HG03064 (cell line): ENCODE results near the gene CUL9.

ENCODE experiments used
- ATAC-seq: cut with Tn5 transposase; IDR thresholded peaks from one replicate; pipeline ENCODE4 v1.9.1; 2021; ENCODE audit warnings: low read depth; ENCODE audit not compliant: unreplicated experiment

The CUL9 gene

DNA sequence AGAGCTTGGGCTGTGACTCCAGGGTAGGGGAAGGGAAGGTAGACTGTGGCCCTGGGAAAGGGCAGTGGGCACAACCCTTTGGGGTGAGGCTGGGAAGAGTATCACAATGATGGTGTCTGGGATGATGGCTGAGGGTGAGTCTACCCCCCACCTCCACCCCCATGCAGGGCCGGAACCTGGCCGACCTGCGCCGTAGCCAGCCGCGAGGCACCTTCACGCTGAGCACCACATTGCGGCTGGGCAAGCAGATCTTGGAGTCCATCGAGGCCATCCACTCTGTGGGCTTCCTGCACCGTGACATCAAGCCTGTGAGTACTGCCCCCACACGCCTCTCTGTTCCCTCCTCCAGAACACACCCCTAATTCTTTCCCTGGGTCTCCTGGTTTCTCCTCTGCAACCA is 71.4 kb downstream of the CUL9 start:
- no peak for ATAC-seq

DNA sequence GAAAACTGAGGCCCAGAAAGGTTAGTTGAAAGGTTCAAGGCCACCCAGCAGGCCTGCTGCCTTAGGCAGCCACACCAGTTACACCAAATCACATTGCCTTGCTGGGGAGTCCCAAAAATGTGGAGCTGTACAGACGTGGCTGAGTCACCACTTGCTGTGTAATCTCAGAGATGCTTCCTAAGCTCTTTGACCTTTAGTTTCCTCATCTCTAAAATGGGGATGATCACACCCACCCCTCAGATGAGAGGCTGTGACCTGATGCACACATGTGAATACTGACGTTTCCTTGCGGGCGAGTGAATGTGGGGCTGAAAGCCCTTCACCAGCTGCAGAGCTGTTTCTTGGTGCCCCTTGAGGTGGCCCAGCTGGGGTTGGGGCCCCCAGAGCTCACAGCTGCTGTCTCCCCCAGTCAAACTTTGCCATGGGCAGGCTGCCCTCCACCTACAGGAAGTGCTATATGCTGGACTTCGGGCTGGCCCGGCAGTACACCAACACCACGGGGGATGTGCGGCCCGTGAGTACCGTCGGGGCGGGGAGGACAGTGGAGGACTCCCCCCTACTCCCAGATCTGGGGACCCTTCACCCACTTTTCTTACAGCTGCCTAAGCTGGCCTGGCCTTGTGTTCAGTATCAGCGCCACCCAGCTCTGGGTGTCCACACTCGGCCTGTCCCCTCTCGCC is 72.3 kb downstream of the CUL9 start:
- ATAC-seq = no peak

DNA sequence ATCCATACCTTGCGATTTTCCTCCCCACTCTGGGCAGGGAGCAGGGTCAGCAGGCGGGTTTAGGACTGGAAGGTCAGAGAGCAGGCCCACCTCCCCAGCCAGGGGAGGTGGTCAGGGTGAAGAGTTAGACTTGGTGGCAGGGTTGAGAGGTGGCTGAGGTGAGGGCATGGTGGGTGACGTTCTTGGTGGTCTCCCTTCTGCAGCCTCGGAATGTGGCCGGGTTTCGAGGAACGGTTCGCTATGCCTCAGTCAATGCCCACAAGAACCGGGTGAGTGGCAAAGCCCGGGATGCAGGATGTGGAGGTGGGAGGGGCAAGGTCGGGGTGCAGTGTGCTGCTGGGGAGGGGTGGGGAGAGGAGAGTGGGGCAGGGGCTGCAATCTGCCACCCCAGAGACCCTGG is 72.8 kb downstream of the CUL9 start:
- ATAC-seq = no peak

DNA sequence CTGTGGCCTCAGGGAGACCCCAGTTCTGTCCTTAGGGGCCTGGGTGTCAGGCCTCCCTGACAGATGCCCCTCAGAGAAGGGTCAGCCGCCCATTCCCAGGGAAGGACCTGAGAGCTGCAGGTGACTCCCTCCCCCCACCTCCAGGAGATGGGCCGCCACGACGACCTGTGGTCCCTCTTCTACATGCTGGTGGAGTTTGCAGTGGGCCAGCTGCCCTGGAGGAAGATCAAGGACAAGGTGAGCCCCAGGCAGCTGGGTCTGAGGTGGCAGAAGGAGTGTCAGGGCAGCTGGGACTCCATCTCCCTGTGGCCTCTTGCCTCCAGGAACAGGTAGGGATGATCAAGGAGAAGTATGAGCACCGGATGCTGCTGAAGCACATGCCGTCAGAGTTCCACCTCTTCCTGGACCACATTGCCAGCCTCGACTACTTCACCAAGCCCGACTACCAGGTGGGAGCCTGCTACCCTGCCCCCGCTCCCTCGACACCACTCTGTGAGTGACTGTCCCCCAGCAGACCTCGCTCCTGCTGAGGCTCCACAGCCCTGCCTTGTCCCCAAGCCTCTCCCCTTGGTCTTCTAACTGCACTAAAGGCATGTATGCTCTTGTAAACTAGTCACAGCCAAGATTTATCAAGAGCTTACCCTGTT is 73.5 kb downstream of the CUL9 start:
- no peak for ATAC-seq

DNA sequence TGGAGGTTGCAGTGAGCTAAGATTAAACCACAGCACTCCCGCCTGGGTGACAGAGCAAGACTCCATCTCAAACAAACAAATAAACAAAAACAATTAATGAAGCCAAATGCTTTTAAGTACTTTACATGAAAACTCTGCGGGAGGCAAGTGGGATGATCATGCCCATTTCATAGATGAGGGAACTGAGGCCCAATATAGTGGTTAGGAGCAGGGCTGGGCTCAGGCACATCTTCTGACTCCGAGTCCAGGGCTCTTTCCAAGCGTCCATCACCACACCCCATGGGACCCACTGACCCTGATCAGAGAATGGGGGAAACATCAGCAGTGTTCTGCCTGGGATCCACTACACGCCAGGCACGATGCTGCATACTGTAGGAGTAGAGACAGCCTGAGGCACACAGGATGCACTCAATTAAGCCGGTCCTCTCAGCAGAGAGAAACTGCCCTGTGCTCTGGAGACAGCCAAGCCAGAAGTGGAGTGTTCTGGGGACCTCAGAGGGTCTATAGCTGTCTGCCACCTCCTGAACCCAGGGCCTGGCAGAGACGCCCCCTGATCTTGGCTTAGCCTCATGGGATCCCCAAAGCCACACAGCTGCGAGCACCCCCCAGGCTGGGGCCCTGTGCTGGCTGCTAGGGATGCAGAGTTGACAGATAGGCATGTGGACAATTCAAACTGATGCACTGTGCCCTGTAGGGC is 74.8 kb downstream of the CUL9 start:
- no peak for ATAC-seq

DNA sequence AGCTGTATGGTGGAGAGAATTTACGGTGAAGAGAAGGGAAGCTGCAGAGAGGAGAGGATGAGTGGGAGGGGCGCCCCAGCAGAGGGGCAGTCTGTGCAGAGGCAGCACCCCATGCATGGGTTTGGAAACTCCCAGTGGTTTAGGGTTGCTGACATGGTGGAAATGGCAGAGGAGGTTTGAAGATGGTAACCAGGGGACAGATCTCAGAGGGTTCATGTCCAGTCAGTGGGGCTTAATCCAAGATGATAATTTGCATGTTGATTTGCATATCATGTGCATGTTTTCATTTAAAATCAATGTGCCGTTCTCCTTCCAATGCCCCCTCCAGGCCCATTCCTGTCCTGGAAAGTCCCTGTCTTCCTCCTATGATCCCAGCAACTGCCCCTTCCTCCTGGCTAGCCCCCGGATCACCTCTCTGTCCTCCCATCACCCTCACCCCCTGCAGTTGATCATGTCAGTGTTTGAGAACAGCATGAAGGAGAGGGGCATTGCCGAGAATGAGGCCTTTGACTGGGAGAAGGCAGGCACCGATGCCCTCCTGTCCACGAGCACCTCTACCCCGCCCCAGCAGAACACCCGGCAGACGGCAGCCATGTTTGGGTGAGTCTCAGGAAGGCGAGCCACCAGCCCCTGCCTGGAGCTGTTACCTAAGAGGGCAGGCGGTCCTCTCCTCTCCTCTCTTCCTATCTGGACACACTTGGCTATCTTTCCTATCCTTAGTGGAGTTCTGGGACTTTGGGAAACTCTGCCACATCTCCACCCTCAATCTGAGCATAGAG is 75.6 kb downstream of the CUL9 start:
- no peak for ATAC-seq

DNA sequence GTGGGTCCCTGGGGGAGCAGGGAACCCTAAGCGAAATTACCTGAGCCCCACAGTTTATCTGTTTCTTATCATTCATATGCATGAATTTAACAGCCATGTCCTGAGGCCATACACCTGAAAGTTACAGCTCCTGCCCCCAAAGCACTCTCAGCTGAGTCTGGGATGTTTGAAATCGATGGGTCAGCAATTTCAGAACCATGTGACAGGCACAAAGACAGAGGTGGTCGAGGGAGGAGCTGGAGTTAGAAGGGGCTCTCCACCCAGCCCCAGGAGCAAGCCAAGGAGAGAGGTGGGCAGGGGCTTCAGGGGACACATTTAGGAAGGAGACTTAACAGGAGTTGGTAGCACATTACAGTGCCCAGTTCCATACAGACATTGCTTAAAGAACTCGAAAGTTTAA is 76.2 kb downstream of the CUL9 start:
- no peak for ATAC-seq

DNA sequence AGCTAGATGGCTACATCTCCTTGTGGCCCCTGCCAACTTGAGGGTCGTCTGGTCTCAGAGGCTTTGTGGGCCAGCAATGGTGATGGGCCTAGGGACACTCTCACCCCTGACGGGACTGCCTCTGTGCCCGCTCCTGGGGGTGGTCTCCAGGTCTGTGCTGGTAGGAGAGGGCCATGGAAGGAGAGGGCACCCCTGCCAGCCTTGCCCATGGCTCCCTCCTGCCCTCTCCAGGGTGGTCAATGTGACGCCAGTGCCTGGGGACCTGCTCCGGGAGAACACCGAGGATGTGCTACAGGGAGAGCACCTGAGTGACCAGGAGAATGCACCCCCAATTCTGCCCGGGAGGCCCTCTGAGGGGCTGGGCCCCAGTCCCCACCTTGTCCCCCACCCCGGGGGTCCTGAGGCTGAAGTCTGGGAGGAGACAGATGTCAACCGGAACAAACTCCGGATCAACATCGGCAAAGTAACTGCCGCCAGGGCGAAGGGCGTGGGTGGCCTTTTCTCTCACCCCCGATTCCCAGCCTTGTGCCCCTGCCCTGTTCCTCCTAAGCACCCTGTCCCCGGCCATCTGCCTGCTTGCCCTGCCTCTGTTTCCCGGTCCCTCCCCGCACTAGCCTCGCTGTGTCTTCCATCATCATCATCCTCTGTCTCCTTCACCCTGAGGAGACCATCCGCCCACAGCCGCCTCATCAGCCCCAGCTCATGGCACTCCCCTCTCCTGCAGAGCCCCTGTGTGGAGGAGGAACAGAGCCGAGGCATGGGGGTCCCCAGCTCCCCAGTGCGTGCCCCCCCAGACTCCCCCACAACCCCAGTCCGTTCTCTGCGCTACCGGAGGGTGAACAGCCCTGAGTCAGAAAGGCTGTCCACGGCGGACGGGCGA is 77.1 kb downstream of the CUL9 start:
- ATAC-seq = no peak

DNA sequence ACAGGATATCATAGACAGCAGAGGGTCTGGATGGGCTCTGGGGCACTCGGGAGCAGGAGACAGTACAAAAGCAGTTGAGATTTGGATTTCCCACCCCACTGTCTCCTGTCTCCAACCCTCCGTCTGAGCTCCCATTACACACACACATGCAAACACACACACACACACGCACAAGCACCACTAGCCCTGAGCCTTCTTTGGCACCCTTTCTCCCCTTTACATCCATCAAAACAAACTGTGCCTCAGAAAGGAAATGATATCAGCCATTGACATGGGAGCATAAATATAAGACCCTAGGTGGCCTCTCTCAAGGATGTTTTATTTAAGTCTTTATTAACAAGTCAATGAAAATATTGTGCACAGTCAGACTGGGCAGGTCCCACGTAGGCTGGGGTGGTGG is 78.8 kb downstream of the CUL9 start:
- ATAC-seq = no peak

DNA sequence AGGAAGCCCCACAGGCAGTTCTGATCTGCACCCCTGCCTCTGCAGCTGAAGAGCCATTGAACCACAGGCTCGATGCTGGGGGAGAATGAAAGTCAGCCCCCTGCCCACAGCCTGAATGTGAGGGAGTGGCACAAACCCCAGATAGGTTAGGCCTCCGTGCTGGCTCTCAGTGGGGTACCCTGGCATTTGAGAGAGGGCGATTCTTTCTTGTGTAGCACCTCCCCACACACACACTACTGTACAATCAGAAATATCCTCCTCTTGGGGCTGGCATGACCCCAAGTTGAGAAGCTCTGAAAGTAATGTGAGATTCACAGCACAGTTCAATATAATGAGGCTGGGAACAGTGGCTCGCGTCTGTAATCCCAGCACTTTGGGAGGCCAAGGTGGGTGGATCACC is 79.2 kb downstream of the CUL9 start:
- no peak for ATAC-seq

DNA sequence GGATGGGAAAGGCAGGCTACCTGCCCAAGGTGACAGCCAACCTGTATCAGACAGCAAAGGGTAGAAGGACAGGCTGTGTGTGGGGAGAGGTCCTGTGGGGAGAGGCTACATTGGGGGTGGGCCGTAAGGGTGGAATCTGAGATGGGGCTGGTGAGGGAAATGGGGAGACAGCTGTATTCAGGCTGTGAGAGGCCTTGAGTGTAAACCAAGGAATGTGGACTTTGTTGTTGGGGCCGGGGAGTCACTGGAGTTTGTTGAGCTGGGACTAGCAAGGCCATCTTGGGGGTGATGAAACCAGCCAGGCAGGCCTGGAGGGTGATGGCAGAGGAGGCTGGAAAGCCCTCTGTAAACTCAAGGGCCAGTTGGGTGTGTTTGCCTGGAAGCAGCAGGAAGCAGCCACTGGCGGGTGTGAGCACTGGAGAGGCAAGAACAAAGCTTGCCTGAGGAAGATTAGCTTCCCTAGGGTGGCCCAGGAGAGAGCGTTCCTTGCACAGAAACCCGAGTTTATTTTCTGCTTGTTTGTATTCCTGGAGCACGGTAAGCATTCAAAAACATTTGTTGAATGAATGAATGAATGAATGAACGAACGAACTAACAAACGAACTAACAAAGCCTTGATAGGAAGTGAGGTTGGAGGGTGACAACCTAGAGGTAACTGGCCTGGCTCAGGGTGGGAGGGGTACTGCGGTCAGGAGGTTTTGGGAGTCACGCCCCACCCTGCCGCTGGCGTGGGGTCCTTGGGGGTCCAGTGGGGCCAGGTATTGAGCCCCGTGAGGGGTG is 80.2 kb downstream of the CUL9 start:
- ATAC-seq = no peak

DNA sequence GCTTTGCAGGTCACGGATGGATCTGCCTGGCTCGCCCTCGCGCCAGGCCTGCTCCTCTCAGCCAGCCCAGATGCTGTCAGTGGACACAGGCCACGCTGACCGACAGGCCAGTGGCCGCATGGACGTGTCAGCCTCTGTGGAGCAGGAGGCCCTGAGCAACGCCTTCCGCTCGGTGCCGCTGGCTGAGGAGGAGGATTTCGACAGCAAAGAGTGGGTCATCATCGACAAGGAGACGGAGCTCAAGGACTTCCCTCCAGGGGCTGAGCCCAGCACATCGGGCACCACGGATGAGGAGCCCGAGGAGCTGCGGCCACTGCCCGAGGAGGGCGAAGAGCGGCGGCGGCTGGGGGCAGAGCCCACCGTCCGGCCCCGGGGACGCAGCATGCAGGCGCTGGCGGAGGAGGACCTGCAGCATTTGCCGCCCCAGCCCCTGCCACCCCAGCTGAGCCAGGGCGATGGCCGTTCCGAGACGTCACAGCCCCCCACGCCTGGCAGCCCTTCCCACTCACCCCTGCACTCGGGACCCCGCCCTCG is 80.9 kb downstream of the CUL9 start:
- ATAC-seq = no peak

DNA sequence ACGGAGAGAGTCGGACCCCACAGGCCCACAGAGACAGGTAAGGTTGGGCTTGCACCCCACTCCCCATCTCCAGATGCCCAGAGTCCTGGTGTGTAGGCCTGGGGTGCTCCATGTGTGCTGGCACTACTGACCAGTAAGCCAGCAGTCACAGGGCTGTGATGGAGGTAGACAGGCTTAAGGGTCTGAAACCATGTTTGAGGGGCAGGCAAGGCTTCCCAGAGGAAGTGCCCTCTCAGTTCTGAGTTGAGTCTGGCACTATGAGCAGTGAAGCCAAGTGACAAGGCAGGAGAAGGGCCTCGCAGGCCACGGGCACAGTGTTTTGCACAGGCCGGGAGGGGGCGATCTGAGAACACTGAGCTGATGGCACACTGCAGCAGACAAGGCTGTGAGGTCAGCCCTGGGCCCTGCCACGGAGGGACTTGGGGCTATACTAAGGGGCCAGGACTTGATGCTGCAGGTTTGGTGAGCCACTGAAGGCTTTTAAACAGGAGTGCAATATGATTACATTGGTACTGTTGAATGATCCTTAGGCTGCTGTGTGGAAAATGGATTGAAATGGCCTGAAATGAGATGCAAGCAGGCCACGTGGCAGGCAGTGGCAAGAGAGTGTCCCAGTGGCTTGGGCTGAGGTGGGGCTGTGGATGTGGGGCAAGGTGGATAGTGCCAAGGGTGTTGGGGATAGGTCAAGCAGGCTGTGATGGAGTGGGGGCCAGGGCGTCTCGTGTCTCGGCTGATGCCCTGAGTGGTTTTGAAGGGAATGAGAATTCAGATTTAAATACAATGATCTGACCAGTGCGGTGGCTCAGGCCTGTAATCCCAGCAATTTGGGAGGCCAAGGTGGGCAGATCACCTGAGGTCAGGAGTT is 81.5 kb downstream of the CUL9 start:
- no peak for ATAC-seq

DNA sequence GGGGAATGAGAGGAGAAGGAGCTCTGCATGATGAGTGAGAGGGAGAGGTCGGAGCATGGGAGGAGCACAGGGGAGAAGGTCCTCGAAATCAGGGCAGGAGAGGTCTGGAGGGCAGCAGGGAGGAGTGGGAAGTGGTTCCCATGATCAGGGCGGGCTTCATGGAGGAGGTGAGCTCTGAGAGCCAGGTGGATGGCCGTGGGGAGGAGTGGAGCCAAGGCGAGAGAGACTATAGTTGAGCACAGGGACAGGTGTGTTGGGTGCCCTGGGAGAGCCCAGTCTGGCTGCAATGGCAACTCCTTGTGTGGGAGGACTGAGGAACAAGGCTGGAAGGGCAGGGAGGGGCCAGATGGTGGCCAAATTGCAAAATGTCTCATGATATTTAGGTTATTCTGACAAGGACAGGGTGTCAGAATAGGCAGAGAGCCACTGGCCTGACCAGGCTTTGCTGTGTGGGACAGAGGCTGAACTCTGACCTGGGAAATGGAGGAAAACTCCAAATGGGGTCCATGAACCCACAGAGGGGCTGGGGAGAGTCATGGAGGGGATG is 82.7 kb downstream of the CUL9 start:
- no peak for ATAC-seq

DNA sequence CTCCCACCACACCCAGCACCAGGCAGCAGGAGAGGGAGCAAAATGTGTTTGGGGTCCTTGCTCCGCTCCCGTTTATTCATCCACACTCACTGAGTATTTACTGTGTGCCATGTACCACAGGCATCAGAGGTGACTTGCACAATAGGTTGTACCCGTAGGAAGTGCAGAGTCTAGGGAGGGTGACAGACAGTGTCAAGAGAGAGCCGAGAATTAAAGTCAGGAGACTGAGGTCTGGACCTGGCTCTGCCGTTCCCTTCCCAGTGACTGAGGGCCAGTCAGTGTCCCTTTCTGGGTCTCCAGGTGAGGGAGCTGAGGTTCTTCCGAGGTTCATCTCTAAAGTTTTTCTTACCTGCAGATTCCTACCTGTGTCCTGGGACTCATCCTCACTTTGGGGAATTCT is 83.6 kb downstream of the CUL9 start:
- ATAC-seq = no peak

DNA sequence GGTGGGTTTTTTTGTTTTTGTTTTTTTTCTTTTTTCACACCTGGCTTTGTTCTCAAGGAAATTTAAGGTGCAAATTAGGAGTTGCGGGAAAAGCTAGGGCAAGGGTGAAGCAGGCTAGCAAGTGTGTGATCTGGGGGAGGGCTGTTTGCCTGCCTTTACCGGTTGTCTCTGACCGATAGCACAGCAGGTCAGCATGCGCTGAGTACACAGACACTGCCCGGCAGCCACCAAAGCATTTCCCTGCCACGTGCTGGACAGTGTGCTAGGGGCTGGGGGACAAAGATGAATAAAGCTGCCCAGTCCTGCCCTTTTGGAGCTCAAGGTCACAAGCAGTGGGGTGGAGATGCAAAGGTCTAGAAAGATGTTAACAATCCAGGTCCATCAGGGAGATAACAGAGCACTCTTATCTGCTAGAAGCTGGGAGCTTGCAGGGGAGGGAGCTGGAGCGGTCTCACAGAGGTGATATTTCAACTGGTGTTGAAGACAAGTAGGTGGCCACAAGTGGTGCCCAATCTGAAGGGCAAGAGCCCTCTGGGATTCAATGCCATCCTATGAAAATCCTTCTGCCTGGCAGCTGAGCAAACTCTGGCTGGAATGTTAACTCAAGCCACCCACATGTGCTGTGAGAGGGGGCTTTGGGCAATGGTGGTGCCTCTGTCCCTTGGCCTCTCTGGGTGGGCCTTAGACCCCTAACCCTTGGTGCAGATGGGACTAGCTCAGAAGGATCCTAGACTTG is 85.8 kb downstream of the CUL9 start:
- no peak for ATAC-seq

DNA sequence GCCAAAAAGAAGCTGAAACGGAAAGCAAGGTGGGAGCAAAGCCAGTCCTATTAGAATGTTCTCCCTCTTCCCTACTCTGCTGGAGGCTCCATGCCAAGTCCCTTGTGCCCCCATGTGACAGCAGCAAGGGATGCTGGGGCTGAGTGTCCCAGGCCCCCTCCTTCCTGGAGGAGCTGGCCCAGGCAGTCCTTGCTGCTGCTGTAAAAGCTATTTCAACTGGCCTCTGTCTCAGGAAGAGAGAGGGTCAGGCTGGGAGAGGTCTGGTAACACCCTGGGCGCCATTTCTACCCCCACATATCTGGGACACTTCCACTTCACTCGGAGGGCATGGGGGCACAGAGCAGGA is 86.3 kb downstream of the CUL9 start:
- no peak for ATAC-seq
